Stimulated activated CD8-positive, alpha-beta memory T cell treated with anti-CD3 and anti-CD28 coated beads, Interleukin-15, amount 100 ng/mL, for 4 hours (primary cell): ENCODE data around the gene ZKSCAN1.
"Not testable (repeated sequence)": the region's sequence is repeated elsewhere in the genome, so short reads cannot be mapped to it uniquely, and the experiment has no call there.

Source experiments
- DNase-seq, 2 donors: peaks; one replicate each; pipeline ENCODE4 v3.0.0-alpha.2; 2020; ENCODE audit warnings: low read depth in 2 of 2

ZKSCAN1 gene

DNA sequence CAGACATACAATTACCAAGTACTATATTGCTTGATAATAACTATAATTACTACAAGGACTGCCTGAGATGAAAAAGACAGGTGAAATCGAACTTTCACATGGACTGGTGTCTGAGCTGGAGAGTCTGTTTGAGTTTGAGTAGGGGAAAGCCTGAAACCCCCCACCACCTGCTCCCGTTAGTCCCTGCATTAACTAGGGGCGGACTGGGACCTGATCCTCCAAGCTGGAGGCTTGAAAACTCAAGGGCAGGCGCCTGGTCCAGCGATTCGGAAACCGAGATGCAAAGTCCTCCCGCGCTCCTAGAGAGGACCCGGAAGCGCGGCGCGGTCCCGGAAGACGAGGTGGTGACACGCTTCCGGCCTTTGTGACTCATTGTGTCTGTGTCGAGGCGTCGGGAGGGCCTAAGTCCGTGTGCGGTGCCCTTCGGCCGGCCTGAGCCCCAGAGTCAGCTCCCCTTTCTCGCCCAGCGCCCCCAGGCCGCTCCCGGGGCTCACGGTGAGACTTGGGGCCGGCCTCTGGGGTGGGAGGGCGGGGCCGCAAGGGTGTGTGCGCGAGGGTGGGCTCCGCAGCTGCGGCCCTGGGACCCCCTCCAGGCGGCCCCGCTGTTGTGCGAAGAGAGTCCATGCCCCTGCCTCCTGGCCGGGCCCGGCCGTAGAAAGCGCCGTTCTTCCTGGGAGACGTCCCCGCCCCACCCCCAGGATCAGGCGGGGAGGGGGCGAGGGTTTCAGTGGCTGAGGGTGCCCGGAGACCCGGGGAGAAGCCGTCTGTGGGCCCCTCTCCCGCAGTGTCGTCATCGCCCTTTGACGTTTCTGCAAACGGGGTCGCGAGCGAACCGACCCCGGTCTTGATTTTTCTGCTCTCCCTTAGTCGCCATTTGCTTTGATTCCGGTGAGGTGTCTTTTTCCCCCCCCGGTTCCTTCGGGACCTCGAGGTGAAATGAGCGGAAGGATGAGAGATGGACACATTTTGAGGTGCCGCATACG is at the start of gene ZKSCAN1:
ZKSCAN1 (plus strand) TSS at position 365 of the 983 bp plus-strand sequence. CDS start 7,911 bp downstream, outside the sequence.
- peak; percentile 66 to 71 for DNase-seq

DNA sequence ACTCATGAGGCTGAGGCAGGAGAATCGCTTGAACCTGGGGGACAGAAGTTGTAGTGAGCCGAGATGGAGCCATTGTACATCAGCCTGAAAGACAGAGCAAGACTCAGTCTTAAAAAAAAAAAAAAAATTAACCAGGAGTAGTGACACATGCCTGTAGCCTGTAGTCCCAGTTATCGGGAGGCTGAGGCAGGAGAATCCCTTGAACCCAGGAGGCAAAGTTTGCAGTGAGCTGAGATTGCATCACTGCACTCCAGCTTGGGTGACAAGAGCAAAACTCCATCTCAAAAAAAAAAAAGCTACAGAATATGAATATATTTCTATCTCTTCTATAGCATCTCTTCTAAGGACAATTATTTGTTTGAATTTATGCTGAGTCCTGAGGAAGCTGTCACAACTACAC is 46.1 kb upstream of the ZKSCAN1 start:
- DNase-seq = no peak

GRCh38 chr7:99969813-99970212 is 45.6 kb upstream of the ZKSCAN1 start:
- DNase-seq = not testable (repeated sequence)

- DNase-seq = no peak
These were observed 44.2 kb upstream of the ZKSCAN1 start for GRCh38 chr7:99971242-99971641.

DNA sequence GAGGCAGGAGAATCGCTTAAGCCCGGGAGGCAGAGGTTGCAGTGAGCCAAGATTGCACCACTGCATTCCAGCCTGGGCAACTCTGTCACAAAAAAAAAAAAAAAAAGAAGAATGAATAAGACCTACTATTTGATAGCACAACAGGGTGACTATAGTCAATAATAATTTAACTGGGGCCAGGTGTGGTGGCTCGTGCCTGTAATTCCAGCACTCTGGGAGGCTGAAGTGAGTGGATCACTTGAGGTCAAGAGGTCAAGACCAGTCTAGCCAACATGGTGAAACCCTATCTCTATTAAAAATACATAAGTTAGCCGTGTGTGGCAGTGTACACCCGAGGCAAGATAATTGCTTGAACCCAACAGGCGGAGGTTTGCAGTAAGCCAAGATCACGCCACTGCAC is 41.6 kb upstream of the ZKSCAN1 start:
- DNase-seq = not testable (repeated sequence)

GRCh38 chr7:99974681-99975080 is 40.7 kb upstream of the ZKSCAN1 start:
- DNase-seq = no peak

GRCh38 chr7:99975782-99976521 is 39.4 kb upstream of the ZKSCAN1 start, which contains the start of gene AZGP1:
Gene AZGP1, minus strand, starts transcription at chr7:99976031. Its CDS starts 11 bp downstream, at chr7:99976020.
- DNase-seq = no peak

- no peak for DNase-seq
These were observed 38.8 kb upstream of the ZKSCAN1 start for GRCh38 chr7:99976626-99977025.

GRCh38 chr7:99979814-99980225 is 35.6 kb upstream of the ZKSCAN1 start:
- peak; percentile 19 to 22 for DNase-seq

DNA sequence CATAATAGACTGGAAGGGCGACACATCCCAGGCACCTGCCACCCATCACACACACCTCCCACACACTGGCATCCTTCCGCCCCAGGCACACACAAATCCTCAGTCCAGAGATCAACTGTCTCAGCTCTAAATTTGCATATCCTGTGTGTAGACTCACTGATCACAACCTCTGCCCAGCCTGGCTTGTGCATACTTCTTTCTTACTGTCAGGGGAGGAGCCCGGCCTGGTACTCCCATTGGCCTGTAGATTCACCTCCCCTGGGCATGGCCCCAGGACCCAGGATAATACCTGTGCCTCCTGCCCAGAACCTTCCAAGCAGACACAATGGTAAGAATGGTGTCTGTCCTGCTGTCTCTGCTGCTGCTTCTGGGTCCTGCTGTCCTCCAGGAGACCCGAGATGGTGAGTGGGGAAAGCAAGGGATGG is 34.9 kb upstream of the ZKSCAN1 start:
- DNase-seq = not testable (repeated sequence)

- not testable (repeated sequence) for DNase-seq
These were observed 34.3 kb upstream of the ZKSCAN1 start for GRCh38 chr7:99981066-99981465.

- no peak for DNase-seq
These were observed 30.8 kb upstream of the ZKSCAN1 start for GRCh38 chr7:99984593-99984992.

GRCh38 chr7:99987306-99987705 is 28.1 kb upstream of the ZKSCAN1 start:
- DNase-seq = not testable (repeated sequence)

GRCh38 chr7:99987846-99988245 is 27.6 kb upstream of the ZKSCAN1 start:
- no peak for DNase-seq

- DNase-seq = no peak
These were observed 24.9 kb upstream of the ZKSCAN1 start for GRCh38 chr7:99990460-99990852.

- not testable (repeated sequence) for DNase-seq
These were observed 23.9 kb upstream of the ZKSCAN1 start for GRCh38 chr7:99991543-99991942.

- no peak for DNase-seq
These were observed 22.9 kb upstream of the ZKSCAN1 start for GRCh38 chr7:99992330-99993038.

GRCh38 chr7:99994819-99995218 is 20.6 kb upstream of the ZKSCAN1 start:
- no peak for DNase-seq

- no peak for DNase-seq
These were observed 18.4 kb upstream of the ZKSCAN1 start for GRCh38 chr7:99996755-99997544.

- peak; percentile 46 for DNase-seq
These were observed 17.8 kb upstream of the ZKSCAN1 start for GRCh38 chr7:99997545-99998137.
